Transverse colon (tissue), 4 donors: ENCODE results near the gene UBA52. TPM values are rescaled to one million over a fixed set of nuclear protein-coding genes. Genes with fewer than 3 reads are reported as not detected.
A peak's percentile ranks its signal among the peaks of the same experiment; 100 is the strongest.

Experiments used
- DNase-seq: peaks from one replicate; pipeline ENCODE4 v3.0.0-alpha.2; 2019
- H3K27ac ChIP-seq, 4 donors: fragments of 200-600 bp; sonication (generic); 2 replicates each; pipeline ENCODE4 v1.5.1; 2016 to 2018; ENCODE audit warnings: inconsistent platforms in 4 of 4
- H3K27me3 ChIP-seq: fragments of 200-600 bp; sonication (generic); 2 replicates; pipeline ENCODE4 v1.5.1; 2017; ENCODE audit warnings: inconsistent platforms
- H3K36me3 ChIP-seq, 4 donors: fragments of 200-600 bp; sonication (generic); 2 replicates each; pipeline ENCODE4 v1.5.1; 2017 to 2019; ENCODE audit warnings: inconsistent platforms in 4 of 4
- H3K4me1 ChIP-seq, 4 donors: fragments of 200-600 bp; sonication (generic); 2 replicates each; pipeline ENCODE4 v1.5.1; 2017 to 2020; ENCODE audit warnings: inconsistent platforms in 4 of 4
- H3K4me3 ChIP-seq, 4 donors: fragments of 200-600 bp; sonication (generic); 1 replicate in 1 of 4; 2 replicates in 3 of 4; pipeline versions ENCODE4 v1.5.1 to v1.6.1; 2017 to 2019; ENCODE audit warnings: inconsistent platforms in 4 of 4
- H3K9me3 ChIP-seq, 2 donors: fragments of 200-600 bp; sonication (generic); 2 replicates each; pipeline ENCODE4 v1.5.1; 2017 to 2019; ENCODE audit warnings: inconsistent platforms in 2 of 2
- CTCF ChIP-seq, 5 experiments: fragments of 200-600 bp in 3 of 5; fragments of 450-650 bp in 2 of 5; sonication (generic) in 3 of 5; IDR thresholded peaks; 1 replicate in 2 of 5; 2 replicates in 3 of 5; pipeline ENCODE4 v1.5.1; 2016 to 2017; ENCODE audit warnings: antibody characterized with exemption in 5 of 5, inconsistent platforms in 3 of 5, mild to moderate bottlenecking in 2 of 5, moderate library complexity in 1 of 5
- EP300 ChIP-seq: sonication (generic); formaldehyde crosslinking; IDR thresholded peaks from one replicate; pipeline ENCODE4 v1.6.1; 2017; ENCODE audit warnings: antibody characterized with exemption, low read depth
- POLR2A ChIP-seq: fragments of 450-650 bp; IDR thresholded peaks from one replicate; pipeline ENCODE4 v1.6.1; 2016; ENCODE audit warnings: antibody characterized with exemption, mild to moderate bottlenecking, moderate library complexity
- POLR2AphosphoS5 ChIP-seq, 3 donors: sonication (generic); formaldehyde crosslinking; IDR thresholded peaks; one replicate each; pipeline ENCODE4 v1.6.1; 2016; ENCODE audit warnings: antibody characterized with exemption in 3 of 3
- WGBS, 2 donors: methylation state at CpG; one replicate each; pipeline ENCODE4 v1.1.5; 2018; ENCODE audit warnings: low coverage in 1 of 2; 5-methylcytosine and 5-hydroxymethylcytosine counted together
- in situ Hi-C, 4 donors: fragments of 200-750 bp; cut with MboI; loops; one replicate each; pipeline versions ENCODE4 v1.15.0 to v1.15.1; 2017; ENCODE audit warnings: low sequenced_read_pairs in 3 of 4, low pct_ligation_motif_present in 1 of 4, low pct_unique_long_range_greater_than_20kb in 1 of 4
- intact Hi-C: fragments of 100-400 bp; cut with DNase I; formaldehyde crosslinking; loops from one replicate; pipeline ENCODE4 v1.15.1; 2023; ENCODE audit warnings: low total_unique reads
- total RNA-seq, 4 donors: library from RNA; depleted of rRNA; stranded (reverse); fragments of >200 nt; gene quantifications; one replicate each; pipeline ENCODE4 v1.1.0, GENCODE V29; 2016

Gene UBA52
- total RNA-seq, 4 donors from 2014 or later = 421 to 735 (median 566) TPM

- Histone ChIP-seq H3K27me3 (peaks cover 96% of the 10 kb centered on the region), H3K4me3 (no peak overlapping the region), H3K27ac (no peak overlapping the region), H3K9me3 (no peaks in the 10 kb centered on the region), H3K36me3 (no peaks in the 10 kb centered on the region), H3K4me1 (peaks cover 7 to 26% (median 16%) of the 10 kb centered on the region in 4 donors)
- DNase-seq = no peak
- TF ChIP-seq POLR2A (no peak), CTCF (IDR thresholded peaks at IDR 0.05) (no peak), EP300 (no peak), POLR2AphosphoS5 (IDR thresholded peaks at IDR 0.05) (no peak)
- intact Hi-C loops = no loop called here
- in situ Hi-C loops = loop anchor here in 1 of 4 donors (25.0 kb wide), 1 partner anchor 208 kb away; no protein-coding TSS in a partner anchor
- WGBS, 2 donors = 17 to 24% methylated on average over 7 to 10 of the region's 10 CpGs
Observed at GRCh38 chr19:18604820-18605159, 33.1 kb downstream of the UBA52 start.

- Histone ChIP-seq H3K9me3 (no peaks in the 10 kb centered on the region), H3K4me3 (no peak overlapping the region), H3K4me1 (peaks cover 7 to 26% (median 16%) of the 10 kb centered on the region in 4 donors), H3K36me3 (no peaks in the 10 kb centered on the region), H3K27me3 (peaks cover 96% of the 10 kb centered on the region), H3K27ac (no peak overlapping the region)
- in situ Hi-C loops (loop anchor here in 1 of 4 donors (25.0 kb wide), 1 partner anchor 207 kb away; no protein-coding TSS in a partner anchor), intact Hi-C loops (no loop called here)
- no peak for TF ChIP-seq POLR2AphosphoS5 (IDR thresholded peaks at IDR 0.05)
- TF ChIP-seq POLR2A = no peak
- no peak for TF ChIP-seq CTCF (IDR thresholded peaks at IDR 0.05)
- TF ChIP-seq EP300 = no peak
- no peak for DNase-seq
- WGBS, 2 donors = 18% methylated on average over 14 of the region's 17 CpGs; no CpG with 5 or more reads in 1 of the 2 donors
Observed at GRCh38 chr19:18605196-18605545, 33.5 kb downstream of the UBA52 start.

GRCh38 chr19:18605546-18606280 lies 34.1 kb downstream of the UBA52 start:
- 8% methylated on average over 33 of the region's 65 CpGs; no CpG with 5 or more reads in 1 of the 2 donors for WGBS, 2 donors
- no peak overlapping the region for H3K27ac ChIP-seq
- no peak for DNase-seq
- TF ChIP-seq POLR2AphosphoS5 (IDR thresholded peaks at IDR 0.05) (no peak), CTCF (IDR thresholded peaks at IDR 0.05) (no peak), POLR2A (no peak), EP300 (no peak)
- H3K36me3 ChIP-seq = no peaks in the 10 kb centered on the region
- H3K27me3 ChIP-seq = peaks cover 96% of the 10 kb centered on the region
- peaks cover 7 to 28% (median 18%) of the 10 kb centered on the region in 4 donors for H3K4me1 ChIP-seq
- H3K9me3 ChIP-seq = no peaks in the 10 kb centered on the region
- intact Hi-C loops (no loop called here), in situ Hi-C loops (loop anchor here in 1 of 4 donors (25.0 kb wide), 1 partner anchor 207 kb away; no protein-coding TSS in a partner anchor)
- H3K4me3 ChIP-seq = peak overlapping the region in 2 of 4 donors; percentile 19 to 32

GRCh38 chr19:18606281-18607225 lies 34.9 kb downstream of the UBA52 start, which contains the start of gene CRLF1:
Gene CRLF1, minus strand, starts transcription at chr19:18606799. Its CDS starts 143 bp downstream, at chr19:18606656.
- WGBS, 2 donors = 0 to 2% methylated on average over 4 to 40 of the region's 116 CpGs
- H3K27ac ChIP-seq = no peak within 1 kb of the TSS
- H3K36me3 ChIP-seq = no peaks in the 10 kb centered on the region
- in situ Hi-C loops (loop anchor here in 1 of 4 donors (25.0 kb wide), 1 partner anchor 206 kb away; no protein-coding TSS in a partner anchor), intact Hi-C loops (no loop called here)
- DNase-seq = no peak
- TF ChIP-seq EP300 = no peak
- TF ChIP-seq CTCF (IDR thresholded peaks at IDR 0.05) = no peak
- no peak for TF ChIP-seq POLR2A
- no peak for TF ChIP-seq POLR2AphosphoS5 (IDR thresholded peaks at IDR 0.05)
- no peaks in the 10 kb centered on the region for H3K9me3 ChIP-seq
- peaks cover 96% of the 10 kb centered on the region for H3K27me3 ChIP-seq
- peak within 1 kb of the TSS in 2 of 4 donors; percentile 19 to 32 for H3K4me3 ChIP-seq
- peaks cover 10 to 35% (median 26%) of the 10 kb centered on the region in 4 donors for H3K4me1 ChIP-seq
